GM18873 (cell line): ENCODE data around the gene NPAS1.
"Not testable (repeated sequence)": the region's sequence is repeated elsewhere in the genome, so short reads cannot be mapped to it uniquely, and the experiment has no call there.

ENCODE experiments used
- ATAC-seq: cut with Tn5 transposase; IDR thresholded peaks from one replicate; pipeline ENCODE4 v1.9.1; 2021; ENCODE audit warnings: mild to moderate bottlenecking, moderate library complexity, moderate number of reproducible peaks; ENCODE audit not compliant: unreplicated experiment, low FRiP score

The NPAS1 gene

DNA sequence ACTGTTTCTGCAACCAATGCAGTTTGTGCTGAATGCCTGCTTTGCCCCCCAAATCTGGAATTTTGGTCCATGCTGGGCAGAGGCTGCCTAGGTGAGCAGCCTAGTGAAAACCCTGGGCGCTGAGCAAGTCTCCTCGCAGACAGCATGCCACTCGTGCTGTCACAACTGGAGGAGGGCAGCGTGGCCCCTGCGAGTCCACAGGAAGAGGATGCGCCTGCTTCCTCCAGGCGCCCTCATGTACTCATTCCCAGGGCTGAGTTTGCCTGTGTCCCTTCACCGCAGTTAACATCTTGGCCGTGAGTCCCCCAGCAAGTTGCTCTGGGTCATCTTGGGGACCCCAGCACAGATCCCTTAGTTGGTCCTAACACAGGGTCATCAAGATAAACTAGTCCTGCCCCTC lies 55.0 kb downstream of the NPAS1 start:
- ATAC-seq: no peak

DNA sequence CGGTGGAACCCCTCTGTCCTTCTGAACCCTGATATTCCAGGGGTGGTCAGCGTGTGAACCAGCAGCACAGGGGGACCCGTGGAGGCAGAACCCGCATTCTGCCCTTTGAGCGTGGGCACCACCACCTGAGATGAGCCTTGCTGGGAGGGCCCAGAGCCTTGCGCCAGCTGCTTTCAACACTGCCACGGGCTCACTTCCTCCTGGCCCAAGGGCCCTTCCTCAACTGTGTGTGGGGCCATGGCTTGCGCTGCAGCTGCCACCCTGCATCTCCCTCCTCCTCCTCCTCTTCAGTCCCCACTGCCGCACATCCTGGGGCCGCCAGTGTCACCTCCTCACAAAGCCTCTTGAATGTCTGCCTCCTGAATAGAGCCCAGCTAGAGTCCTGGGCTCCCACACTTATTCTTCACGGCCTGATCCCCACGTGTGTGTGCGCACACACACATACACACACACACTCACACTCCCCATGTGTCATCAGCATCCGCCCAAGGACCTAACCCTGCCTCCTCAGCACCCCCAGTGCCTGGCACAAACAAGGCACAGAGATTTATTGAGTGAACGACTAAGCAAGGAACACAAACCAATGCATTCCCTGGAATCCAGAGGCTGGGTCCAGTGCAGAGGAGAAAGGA lies 55.7 kb downstream of the NPAS1 start:
- no peak for ATAC-seq

DNA sequence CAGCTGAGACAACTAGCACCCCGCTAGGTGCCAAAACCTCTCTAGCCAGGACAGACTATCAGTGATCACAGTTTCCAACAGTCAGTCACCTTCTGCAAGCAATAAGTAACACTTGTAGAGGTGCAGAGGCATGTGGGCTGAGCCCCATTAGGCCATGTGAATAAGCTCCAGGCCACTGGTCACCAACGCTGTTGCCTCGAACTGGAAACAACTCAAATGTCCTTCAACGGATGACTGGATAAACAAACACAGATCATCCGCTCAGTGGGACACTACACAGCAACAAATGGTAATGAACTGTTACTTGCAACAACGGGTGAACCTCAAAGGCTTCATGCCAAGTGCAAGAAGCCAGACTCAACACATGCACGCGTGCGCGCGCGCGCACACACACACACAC lies 56.3 kb downstream of the NPAS1 start:
- no peak for ATAC-seq

DNA sequence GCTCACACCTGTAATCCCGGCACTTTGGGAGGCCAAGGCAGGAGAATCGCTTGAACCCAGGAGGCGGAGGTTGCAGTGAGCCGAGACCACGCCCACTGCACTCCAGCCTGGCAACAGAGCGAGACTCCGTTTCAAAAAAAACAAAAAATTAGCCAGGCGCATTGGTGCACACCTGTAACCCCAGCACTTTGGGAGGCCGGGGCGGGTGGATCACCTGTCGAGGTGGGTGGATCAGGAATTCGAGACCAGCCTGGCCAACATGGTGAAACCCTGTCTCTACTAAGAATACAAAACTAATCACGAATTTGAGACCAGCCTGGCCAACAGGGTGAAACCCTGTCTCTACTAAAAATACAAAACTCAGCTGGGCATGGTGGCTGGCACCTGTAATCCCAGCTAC lies 58.7 kb downstream of the NPAS1 start:
- not testable (repeated sequence) for ATAC-seq

DNA sequence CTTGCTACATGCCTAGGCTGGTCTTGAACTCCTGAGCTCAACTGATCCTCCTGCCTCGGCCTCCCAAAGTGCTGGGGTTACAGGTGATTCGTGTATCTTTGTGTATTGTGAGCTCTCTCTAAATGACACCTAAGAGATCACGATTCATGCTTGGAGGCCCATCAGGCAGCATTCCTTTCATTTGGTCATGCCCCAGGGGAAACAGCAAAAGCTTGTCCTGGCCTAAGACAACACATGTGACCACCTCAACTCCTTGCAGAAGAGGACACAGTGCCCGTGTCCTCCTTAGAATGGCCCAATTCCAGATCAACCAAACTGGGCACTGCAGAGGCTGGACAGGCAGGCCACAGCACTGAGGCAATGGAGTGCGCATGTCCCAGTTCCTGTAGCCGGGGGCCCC lies 61.5 kb downstream of the NPAS1 start:
- ATAC-seq: no peak

DNA sequence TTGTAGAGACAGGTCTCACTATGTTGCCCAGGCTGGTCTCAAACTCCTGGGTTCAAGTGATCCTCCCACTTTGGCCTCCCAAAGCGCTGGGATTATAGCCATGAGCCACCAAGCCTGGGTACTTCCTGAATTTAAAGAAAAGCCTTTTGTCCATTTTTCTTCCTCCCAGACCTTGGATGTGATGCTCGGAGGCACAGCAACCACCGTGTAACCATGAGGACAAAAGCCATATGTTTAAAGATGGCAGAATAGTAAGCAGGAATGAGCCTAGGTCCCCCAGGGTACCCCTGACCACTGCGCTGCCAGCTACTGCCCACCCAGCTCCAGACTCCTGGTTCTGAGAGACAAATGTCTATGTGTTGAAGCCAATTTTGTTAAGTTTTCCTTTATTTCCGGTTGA lies 62.9 kb downstream of the NPAS1 start:
- ATAC-seq: no peak

DNA sequence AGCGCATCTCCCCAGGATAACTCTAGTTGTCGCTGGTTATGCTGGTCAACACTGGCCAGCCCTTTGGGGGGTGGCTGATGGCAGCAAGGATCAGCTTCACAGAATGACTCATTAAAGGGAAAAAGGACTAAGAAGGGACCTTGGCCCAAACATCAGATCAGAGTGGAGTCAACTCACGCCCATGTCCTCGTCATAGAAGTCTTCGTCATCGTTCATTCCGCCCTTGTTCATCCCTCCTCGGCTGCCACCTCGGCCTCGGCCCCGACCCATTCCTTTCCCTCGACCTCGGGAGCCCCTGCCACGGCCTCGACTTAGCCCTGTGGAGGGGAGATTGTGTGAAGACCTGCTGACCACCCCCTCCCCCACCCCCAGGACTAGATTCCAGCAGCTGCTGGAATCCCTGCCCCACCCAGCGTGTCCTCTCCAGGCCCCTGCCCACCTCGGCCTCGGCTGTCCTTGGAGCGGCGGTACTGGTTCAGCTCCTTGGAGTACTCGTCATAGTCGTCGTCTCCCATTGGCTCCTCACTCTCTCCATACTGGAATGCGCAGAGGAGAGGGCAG lies 65.3 kb downstream of the NPAS1 start:
- no peak for ATAC-seq

DNA sequence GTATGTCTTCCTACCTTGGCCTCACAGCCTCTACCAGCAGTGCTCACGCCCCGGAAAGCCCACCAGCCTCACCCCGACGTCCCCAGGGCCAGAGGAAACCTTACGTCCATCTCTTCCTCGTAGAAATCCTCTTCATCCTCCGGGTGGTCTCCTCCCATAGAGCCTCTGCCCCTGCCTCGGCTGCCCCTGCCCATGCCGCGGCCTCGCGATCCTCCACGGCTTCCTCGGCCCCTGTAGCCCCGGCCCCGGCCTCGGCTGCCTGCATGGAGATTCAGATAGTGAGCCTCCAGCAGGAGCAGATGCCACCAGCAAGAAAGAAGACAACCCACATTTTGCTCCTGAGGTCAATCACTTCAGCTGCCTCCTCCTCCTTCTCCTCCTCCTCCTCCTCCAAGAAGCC lies 66.6 kb downstream of the NPAS1 start:
- ATAC-seq: no peak

DNA sequence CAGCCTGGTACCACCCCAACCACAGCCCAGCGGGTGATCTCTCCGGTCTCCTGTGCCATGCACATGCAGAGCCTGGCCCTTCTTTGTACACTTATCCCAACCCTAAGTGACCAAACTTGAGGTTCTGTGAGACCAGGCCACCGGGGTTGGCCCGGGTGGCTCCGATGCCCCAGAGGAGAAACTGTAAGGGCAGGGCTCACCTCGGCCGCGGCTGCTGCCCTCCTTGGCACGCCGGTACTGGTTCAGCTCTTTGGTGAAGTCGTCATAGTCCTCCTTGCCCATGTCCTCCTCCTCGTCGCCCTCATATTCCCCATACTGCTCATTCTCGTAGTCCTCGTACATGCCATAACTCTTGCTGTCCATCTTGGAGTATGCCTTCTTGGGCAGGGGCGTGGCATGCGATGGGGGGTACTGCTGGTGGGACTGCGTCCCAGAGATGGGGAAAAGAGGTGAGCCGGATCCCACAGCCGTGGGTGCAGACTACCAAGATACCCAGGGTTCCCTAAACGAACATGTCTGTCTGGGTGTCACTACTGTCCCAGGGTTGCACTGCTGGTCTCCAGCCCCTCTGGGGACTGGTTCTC lies 70.2 kb downstream of the NPAS1 start:
- no peak for ATAC-seq

DNA sequence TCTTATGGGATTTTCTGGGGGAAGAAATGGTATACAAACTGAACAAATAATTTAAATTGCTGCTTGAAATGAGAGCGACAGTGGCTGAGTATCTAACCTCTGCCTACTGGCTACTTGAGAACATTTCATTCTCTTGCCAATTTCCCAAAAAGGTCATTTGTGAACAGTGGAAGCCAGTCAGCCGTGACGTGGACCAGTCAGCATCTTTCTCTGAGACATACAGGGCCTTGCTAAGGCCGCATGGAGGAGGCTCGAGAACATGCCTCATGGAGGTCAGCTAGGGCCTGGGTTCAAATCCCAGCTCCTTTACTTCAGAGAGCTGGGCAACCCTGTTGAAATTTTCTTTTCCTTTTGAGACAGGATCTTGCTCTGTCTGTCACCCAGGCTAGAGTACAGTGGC lies 73.6 kb downstream of the NPAS1 start:
- ATAC-seq: no peak

DNA sequence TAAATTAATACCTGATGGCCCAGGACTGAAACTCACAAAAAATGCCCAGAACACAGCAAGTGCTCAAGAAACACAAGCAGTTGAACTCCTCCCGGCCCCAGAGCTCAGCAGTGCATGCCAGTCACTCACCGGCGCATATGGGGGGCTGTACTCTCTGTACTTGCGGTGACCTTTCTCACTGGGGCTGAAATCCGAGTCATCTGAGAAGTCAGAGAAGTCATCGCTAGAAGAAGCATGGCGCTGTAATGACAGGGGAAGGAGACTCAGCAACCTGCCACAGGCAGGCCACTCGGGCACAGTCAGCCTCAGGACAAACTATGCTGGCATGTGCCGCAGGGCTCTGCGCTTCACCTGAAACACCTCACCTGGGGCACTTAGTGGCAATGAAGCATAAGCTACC lies 74.2 kb downstream of the NPAS1 start:
- ATAC-seq: no peak

DNA sequence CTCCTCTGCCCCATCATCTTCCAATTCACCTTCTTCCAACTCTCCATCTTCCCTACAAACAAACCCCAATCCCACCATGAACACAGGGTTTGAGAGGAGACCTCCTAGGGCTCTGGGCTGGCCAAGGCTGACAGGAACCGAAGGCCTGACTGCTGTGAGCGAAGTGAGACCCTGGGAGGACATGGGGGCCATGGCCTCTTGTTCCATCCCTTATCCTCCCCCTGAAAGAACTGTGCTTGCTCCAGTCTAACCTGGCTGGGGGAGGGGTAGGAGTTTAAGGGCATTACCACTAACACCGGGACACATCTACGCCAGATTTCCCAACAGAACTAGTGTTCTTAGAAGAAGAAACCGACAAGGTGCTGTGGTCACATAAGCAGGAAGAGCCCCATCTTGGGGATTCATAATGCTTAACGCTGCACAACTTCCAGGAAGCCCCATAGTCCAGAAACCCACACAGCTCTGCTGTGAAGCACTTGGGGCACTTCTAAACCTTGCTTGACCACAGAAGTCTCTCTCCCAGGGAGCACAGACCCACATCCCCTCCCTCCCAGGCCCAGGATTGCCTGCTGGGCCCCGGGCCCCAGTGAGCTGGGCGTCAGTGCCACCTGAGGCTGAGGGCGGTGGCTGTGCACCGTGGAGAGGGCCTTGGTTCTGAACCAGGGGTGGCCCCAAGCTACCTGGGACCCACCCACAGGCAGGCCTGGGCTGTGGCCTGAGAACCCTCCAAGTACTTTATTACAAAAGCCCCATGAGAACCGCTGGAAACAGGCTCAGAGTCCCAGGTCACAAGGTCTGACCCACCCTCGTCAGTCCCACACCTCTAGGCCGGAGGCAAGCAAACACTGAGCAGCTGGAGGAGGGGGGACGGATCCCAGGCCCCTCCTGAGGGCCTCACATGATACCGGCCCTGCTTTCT lies 75.2 kb downstream of the NPAS1 start:
- ATAC-seq: no peak
